Measurements from ENCODE around the gene CITED4. TPM values are rescaled to one million over a fixed set of nuclear protein-coding genes. Genes with fewer than 3 reads are reported as not detected.

CITED4 gene
- polyA plus RNA-seq, 1 donor from 2014 or later = 2.6 TPM

GRCh38 chr1:40820911-40821693 lies 41.1 kb downstream of the CITED4 start:
- peaks cover 12% of the 10 kb centered on the region for H3K27me3 ChIP-seq (ENCODE audit: insufficient read depth, low read depth, low read length)
- no peaks in the 10 kb centered on the region for H3K9me3 ChIP-seq (ENCODE audit: low read length)
- H3K4me3 ChIP-seq (ENCODE audit: low read length) = no peak overlapping the region
- no peaks in the 10 kb centered on the region for H3K36me3 ChIP-seq (ENCODE audit: insufficient read depth, low read length)
- no peak overlapping the region for H3K27ac ChIP-seq (ENCODE audit: low read length)
- no peak overlapping the region for H2AFZ ChIP-seq (ENCODE audit: low read depth, low read length)
- H3K9me2 ChIP-seq (ENCODE audit: insufficient read depth, low read length) = no peaks in the 10 kb centered on the region
- no peak for TF ChIP-seq MXI1 (conservative IDR thresholded peaks at IDR 0.05; ENCODE audit: poor library complexity, severe bottlenecking)
- TF ChIP-seq EP300 (conservative IDR thresholded peaks at IDR 0.05; ENCODE audit: poor library complexity, severe bottlenecking) = no peak
- no peak for TF ChIP-seq REST (IDR thresholded peaks at IDR 0.05; ENCODE audit: borderline replicate concordance)
- TF ChIP-seq POLR2AphosphoS5 (IDR thresholded peaks at IDR 0.05) = no peak
- TF ChIP-seq EZH2 (IDR thresholded peaks at IDR 0.05; ENCODE audit: borderline replicate concordance, insufficient read depth, low read length, poor library complexity, severe bottlenecking) = no peak
- TF ChIP-seq, protein P1, sequence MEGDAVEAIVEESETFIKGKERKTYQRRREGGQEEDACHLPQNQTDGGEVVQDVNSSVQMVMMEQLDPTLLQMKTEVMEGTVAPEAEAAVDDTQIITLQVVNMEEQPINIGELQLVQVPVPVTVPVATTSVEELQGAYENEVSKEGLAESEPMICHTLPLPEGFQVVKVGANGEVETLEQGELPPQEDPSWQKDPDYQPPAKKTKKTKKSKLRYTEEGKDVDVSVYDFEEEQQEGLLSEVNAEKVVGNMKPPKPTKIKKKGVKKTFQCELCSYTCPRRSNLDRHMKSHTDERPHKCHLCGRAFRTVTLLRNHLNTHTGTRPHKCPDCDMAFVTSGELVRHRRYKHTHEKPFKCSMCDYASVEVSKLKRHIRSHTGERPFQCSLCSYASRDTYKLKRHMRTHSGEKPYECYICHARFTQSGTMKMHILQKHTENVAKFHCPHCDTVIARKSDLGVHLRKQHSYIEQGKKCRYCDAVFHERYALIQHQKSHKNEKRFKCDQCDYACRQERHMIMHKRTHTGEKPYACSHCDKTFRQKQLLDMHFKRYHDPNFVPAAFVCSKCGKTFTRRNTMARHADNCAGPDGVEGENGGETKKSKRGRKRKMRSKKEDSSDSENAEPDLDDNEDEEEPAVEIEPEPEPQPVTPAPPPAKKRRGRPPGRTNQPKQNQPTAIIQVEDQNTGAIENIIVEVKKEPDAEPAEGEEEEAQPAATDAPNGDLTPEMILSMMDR (IDR thresholded peaks at IDR 0.05; ENCODE audit: poor library complexity, severe bottlenecking) = no peak
- TF ChIP-seq RAD21 (conservative IDR thresholded peaks at IDR 0.05) = no peak
- TF ChIP-seq SMC3 (conservative IDR thresholded peaks at IDR 0.05; ENCODE audit: poor library complexity) = no peak
- no peak for TF ChIP-seq TAF1 (IDR thresholded peaks at IDR 0.05; ENCODE audit: low read depth)
- H3K79me2 ChIP-seq (replicated peaks; ENCODE audit: insufficient read depth, low read length) = no peaks in the 10 kb centered on the region
- H3K4me2 ChIP-seq (ENCODE audit: low read length) = no peak overlapping the region
- H4K20me1 ChIP-seq (ENCODE audit: insufficient read depth) = no peaks in the 10 kb centered on the region
- H3F3A ChIP-seq (ENCODE audit: insufficient read depth, low read length, poor library complexity, severe bottlenecking) = no peaks in the 10 kb centered on the region
- no peak overlapping the region for H3K9ac ChIP-seq (ENCODE audit: low read length)

DNA sequence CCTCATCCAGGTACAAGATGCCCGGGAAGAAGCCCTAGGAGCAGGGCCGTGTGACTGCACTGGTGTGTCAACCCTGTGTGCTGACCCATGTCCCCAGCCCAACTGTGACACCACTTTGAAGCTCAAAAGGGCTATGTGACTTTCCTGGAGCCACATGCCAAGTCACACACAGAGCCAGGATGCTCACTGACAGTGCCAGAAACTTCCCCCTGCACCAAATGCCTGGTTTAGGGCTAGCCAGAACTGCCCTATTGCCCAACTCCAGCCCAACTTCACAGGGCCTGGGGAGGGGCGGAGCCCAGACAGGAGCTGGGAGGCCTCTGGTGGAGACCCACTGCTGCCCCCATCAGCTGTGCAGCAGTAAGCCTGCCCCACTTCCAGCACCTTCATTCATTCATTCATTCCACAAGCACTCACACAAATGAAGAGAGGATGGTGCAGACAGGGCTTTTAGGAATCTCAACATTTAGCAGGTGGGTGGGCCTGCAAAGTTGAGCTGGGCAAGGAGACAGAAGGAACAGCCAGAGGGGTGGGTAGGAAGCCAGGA lies 41.8 kb downstream of the CITED4 start:
- Histone ChIP-seq H4K20me1 (ENCODE audit: insufficient read depth) (no peaks in the 10 kb centered on the region), H3K27ac (ENCODE audit: low read length) (no peak overlapping the region), H3K79me2 (replicated peaks; ENCODE audit: insufficient read depth, low read length) (no peaks in the 10 kb centered on the region), H3F3A (ENCODE audit: insufficient read depth, low read length, poor library complexity, severe bottlenecking) (no peaks in the 10 kb centered on the region), H3K4me2 (ENCODE audit: low read length) (no peak overlapping the region), H3K9me3 (ENCODE audit: low read length) (no peaks in the 10 kb centered on the region), H3K27me3 (ENCODE audit: insufficient read depth, low read depth, low read length) (peaks cover 12% of the 10 kb centered on the region), H3K9me2 (ENCODE audit: insufficient read depth, low read length) (no peaks in the 10 kb centered on the region), H3K36me3 (ENCODE audit: insufficient read depth, low read length) (no peaks in the 10 kb centered on the region), H3K9ac (ENCODE audit: low read length) (no peak overlapping the region), H3K4me3 (ENCODE audit: low read length) (no peak overlapping the region), H2AFZ (ENCODE audit: low read depth, low read length) (no peak overlapping the region)
- no peak for TF ChIP-seq RAD21 (conservative IDR thresholded peaks at IDR 0.05)
- TF ChIP-seq REST (IDR thresholded peaks at IDR 0.05; ENCODE audit: borderline replicate concordance) = no peak
- no peak for TF ChIP-seq EP300 (conservative IDR thresholded peaks at IDR 0.05; ENCODE audit: poor library complexity, severe bottlenecking)
